ENCODE results near the gene ARHGAP45. TPM values are rescaled to one million over a fixed set of nuclear protein-coding genes. Genes with fewer than 3 reads are reported as not detected.

Gene ARHGAP45
- total and polyA plus RNA-seq, 2 of the 8 experiments (the other 6 are each of a cell fraction or from before 2014, with no cell fraction given), result 31.4 to 41.8 TPM

- TF ChIP-seq CBX8 (IDR thresholded peaks at IDR 0.05; ENCODE audit: borderline replicate concordance, low read depth, low read length) (no peak), CTCF (IDR thresholded peaks at IDR 0.05; ENCODE audit: control extremely low read depth in 1 of 3, insufficient read depth in 1 of 3, low read depth in 1 of 3, low read length in 3 of 3) (no peak), POLR2AphosphoS5 (IDR thresholded peaks at IDR 0.05; ENCODE audit: low read depth, low read length) (no peak), SAP30 (IDR thresholded peaks at IDR 0.05; ENCODE audit: insufficient read depth, insufficient replicate concordance, low read length) (no peak), POLR2A (IDR thresholded peaks at IDR 0.05; ENCODE audit: control extremely low read depth in 1 of 2, low read depth in 2 of 2, low read length in 2 of 2) (no peak)
These were observed 20.8 kb upstream of the ARHGAP45 start (continued) for GRCh38 chr19:1046117-1046626.
